HUES6 (cell line): ENCODE data around the gene SEC31A.
"Not testable (repeated sequence)": the region's sequence is repeated elsewhere in the genome, so short reads cannot be mapped to it uniquely, and the experiment has no call there.

Experiments
- H3K27ac ChIP-seq: 2 replicates; pipeline ENCODE4 v1.7.0; 2013; ENCODE audit warnings: low read depth, mild to moderate bottlenecking, low read length, inconsistent platforms
- H3K27me3 ChIP-seq: 2 replicates; pipeline ENCODE4 v1.6.1; 2013; ENCODE audit warnings: low read length; ENCODE audit not compliant: control insufficient read depth, insufficient read depth
- H3K36me3 ChIP-seq: 2 replicates; pipeline ENCODE4 v1.6.1; 2013; ENCODE audit warnings: low read length; ENCODE audit not compliant: control insufficient read depth, insufficient read depth
- H3K4me1 ChIP-seq: 2 replicates; pipeline ENCODE4 v1.6.1; 2013; ENCODE audit warnings: low read length; ENCODE audit not compliant: control insufficient read depth, insufficient read depth
- H3K4me3 ChIP-seq: 2 replicates; pipeline ENCODE4 v1.5.1; 2013; ENCODE audit warnings: low read depth, low read length
- H3K9ac ChIP-seq: one replicate; pipeline ENCODE4 v1.6.1; 2013; ENCODE audit warnings: mild to moderate bottlenecking, low read length
- H3K9me3 ChIP-seq: 2 replicates; pipeline ENCODE4 v1.6.1; 2013; ENCODE audit warnings: low read depth, low read length; ENCODE audit not compliant: control insufficient read depth, insufficient read depth

SEC31A gene, protein sequence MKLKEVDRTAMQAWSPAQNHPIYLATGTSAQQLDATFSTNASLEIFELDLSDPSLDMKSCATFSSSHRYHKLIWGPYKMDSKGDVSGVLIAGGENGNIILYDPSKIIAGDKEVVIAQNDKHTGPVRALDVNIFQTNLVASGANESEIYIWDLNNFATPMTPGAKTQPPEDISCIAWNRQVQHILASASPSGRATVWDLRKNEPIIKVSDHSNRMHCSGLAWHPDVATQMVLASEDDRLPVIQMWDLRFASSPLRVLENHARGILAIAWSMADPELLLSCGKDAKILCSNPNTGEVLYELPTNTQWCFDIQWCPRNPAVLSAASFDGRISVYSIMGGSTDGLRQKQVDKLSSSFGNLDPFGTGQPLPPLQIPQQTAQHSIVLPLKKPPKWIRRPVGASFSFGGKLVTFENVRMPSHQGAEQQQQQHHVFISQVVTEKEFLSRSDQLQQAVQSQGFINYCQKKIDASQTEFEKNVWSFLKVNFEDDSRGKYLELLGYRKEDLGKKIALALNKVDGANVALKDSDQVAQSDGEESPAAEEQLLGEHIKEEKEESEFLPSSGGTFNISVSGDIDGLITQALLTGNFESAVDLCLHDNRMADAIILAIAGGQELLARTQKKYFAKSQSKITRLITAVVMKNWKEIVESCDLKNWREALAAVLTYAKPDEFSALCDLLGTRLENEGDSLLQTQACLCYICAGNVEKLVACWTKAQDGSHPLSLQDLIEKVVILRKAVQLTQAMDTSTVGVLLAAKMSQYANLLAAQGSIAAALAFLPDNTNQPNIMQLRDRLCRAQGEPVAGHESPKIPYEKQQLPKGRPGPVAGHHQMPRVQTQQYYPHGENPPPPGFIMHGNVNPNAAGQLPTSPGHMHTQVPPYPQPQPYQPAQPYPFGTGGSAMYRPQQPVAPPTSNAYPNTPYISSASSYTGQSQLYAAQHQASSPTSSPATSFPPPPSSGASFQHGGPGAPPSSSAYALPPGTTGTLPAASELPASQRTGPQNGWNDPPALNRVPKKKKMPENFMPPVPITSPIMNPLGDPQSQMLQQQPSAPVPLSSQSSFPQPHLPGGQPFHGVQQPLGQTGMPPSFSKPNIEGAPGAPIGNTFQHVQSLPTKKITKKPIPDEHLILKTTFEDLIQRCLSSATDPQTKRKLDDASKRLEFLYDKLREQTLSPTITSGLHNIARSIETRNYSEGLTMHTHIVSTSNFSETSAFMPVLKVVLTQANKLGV

GRCh38 chr4:82890901-82891706 lies at the start of gene SEC31A:
SEC31A (minus strand) TSS chr4:82891153; CDS start chr4:82881936, 9,217 bp downstream.
- H3K27me3 ChIP-seq: no peaks in the 10 kb centered on the region
- H3K27ac ChIP-seq: peak within 1 kb of the TSS; percentile 86
- peaks cover 4% of the 10 kb centered on the region for H3K4me1 ChIP-seq
- peaks cover 37% of the 10 kb centered on the region for H3K36me3 ChIP-seq
- peak within 1 kb of the TSS; percentile 94 for H3K9ac ChIP-seq
- no peaks in the 10 kb centered on the region for H3K9me3 ChIP-seq
- H3K4me3 ChIP-seq: peak within 1 kb of the TSS; percentile 88

- Histone ChIP-seq H3K36me3 (peaks cover 26% of the 10 kb centered on the region), H3K9ac (no peak overlapping the region), H3K4me1 (no peaks in the 10 kb centered on the region), H3K4me3 (no peak overlapping the region), H3K27ac (no peak overlapping the region), H3K9me3 (no peaks in the 10 kb centered on the region), H3K27me3 (no peaks in the 10 kb centered on the region)
Observed at GRCh38 chr4:82939414-82939813, 48.5 kb upstream of the SEC31A start.

DNA sequence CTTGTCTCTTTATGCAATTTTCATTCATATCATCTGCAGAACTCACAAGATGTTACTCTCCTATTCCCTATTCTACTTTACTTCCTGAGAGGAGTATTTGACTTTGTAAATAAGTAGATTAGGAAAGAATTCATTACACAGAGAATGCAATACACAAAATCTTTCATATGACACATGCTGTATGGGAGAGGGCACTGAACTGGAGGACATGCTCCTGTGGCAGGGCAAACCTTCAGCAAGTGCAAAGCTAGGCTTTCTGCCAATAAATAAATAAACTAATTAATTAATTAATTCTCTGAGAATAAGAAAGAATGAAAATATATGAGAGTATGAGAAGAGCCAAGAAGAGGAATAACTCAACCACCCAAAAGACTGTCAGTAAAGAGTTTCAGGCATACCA lies 43.5 kb upstream of the SEC31A start:
- H3K4me1 ChIP-seq: no peaks in the 10 kb centered on the region
- no peaks in the 10 kb centered on the region for H3K27me3 ChIP-seq
- no peaks in the 10 kb centered on the region for H3K9me3 ChIP-seq
- H3K4me3 ChIP-seq: no peak overlapping the region
- H3K9ac ChIP-seq: no peak overlapping the region
- H3K36me3 ChIP-seq: peaks cover 37% of the 10 kb centered on the region
- no peak overlapping the region for H3K27ac ChIP-seq

DNA sequence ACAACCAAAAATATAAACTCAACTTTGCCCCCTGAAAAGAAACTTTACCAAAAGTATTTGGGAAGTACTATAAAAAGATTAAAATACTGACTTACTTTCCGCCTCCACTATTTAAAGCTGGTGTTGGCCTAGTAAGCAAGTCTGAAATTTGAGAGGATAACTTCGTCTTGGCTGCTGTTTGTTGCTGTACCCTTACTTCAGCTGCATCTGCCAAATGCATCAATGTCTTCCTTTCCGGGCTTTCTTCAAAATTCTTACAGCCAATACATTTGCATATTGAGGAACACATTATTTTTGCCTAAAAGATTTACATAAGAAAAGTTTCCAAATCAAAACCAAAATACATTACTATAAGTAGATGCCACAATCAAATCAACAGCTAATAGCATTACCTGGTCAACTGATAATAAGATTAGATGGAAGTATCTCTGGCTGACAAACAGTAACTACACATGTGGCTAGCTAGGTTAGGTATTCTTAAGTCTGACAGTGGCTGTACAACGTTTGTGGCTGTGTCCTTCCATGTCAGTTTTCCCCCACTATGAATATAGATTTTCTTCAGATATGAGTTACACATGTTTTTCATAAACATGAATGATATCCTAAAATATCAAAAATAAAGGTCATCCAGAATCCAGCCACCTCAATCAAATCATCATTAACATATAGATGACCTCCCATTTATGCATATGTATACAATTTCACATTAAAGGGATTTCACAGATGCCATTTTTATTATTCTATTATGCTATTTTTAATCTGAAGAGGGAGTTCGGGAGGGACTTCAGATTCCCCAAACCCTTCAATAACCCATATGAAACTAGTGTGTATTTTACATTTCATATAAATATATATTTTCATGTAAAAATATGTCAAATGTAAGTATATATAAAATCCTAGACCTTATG lies 40.1 kb upstream of the SEC31A start:
- no peaks in the 10 kb centered on the region for H3K27me3 ChIP-seq
- H3K9ac ChIP-seq: no peak overlapping the region
- H3K36me3 ChIP-seq: peaks cover 20% of the 10 kb centered on the region
- H3K4me3 ChIP-seq: no peak overlapping the region
- H3K27ac ChIP-seq: no peak overlapping the region
- H3K4me1 ChIP-seq: no peaks in the 10 kb centered on the region
- no peaks in the 10 kb centered on the region for H3K9me3 ChIP-seq

GRCh38 chr4:82921795-82922194 lies 30.8 kb upstream of the SEC31A start:
- no peak overlapping the region for H3K4me3 ChIP-seq
- no peak overlapping the region for H3K27ac ChIP-seq
- no peaks in the 10 kb centered on the region for H3K9me3 ChIP-seq
- H3K4me1 ChIP-seq: no peaks in the 10 kb centered on the region
- no peak overlapping the region for H3K9ac ChIP-seq
- H3K27me3 ChIP-seq: no peaks in the 10 kb centered on the region
- peaks cover 21% of the 10 kb centered on the region for H3K36me3 ChIP-seq

- no peaks in the 10 kb centered on the region for H3K4me1 ChIP-seq
- H3K27ac ChIP-seq: no peak overlapping the region
- H3K27me3 ChIP-seq: no peaks in the 10 kb centered on the region
- no peak overlapping the region for H3K4me3 ChIP-seq
- no peak overlapping the region for H3K9ac ChIP-seq
- no peaks in the 10 kb centered on the region for H3K9me3 ChIP-seq
- H3K36me3 ChIP-seq: peaks cover 23% of the 10 kb centered on the region
Observed at GRCh38 chr4:82919386-82919785, 28.4 kb upstream of the SEC31A start.

DNA sequence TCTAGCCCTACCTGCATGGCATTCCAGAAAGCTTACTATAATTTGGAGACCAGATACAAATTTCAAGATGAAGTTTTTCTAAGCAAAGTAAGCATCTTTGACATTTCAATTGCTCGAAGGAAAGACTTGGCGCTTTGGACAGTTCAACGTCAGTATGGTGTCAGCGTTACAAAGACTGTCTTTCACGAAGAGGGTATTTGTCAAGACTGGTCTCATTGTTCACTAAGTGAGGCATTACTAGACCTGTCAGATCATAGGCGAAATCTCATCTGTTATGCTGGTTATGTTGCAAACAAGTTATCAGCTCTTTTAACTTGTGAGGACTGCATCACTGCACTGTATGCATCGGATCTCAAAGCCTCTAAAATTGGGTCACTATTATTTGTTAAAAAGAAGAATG lies 27.1 kb upstream of the SEC31A start:
- Histone ChIP-seq H3K4me3 (no peak overlapping the region), H3K27me3 (no peaks in the 10 kb centered on the region), H3K9ac (no peak overlapping the region), H3K27ac (no peak overlapping the region), H3K36me3 (peaks cover 26% of the 10 kb centered on the region), H3K4me1 (no peaks in the 10 kb centered on the region), H3K9me3 (no peaks in the 10 kb centered on the region)

DNA sequence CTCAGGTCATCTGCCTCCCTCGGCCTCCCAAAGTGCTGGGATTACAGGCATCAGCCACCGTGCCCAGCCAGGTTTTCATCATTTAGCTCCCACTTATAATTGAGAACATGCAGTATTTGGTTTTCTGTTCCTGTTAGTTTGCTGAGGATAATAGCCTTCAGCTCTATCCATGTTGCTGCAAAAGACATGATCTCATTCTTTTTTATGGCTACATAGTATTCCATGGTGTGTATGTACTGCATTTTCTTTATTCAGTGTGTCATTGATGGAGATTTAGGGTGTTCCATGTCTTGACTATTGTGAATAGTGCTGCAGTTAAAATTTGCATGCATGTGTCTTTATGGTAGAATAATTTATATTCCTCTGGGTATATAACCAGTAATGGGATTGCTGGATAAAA lies 23.0 kb upstream of the SEC31A start:
- peaks cover 47% of the 10 kb centered on the region for H3K36me3 ChIP-seq
- H3K4me1 ChIP-seq, H3K27ac ChIP-seq, H3K9ac ChIP-seq, H3K9me3 ChIP-seq, H3K4me3 ChIP-seq, H3K27me3 ChIP-seq: not testable (repeated sequence)

DNA sequence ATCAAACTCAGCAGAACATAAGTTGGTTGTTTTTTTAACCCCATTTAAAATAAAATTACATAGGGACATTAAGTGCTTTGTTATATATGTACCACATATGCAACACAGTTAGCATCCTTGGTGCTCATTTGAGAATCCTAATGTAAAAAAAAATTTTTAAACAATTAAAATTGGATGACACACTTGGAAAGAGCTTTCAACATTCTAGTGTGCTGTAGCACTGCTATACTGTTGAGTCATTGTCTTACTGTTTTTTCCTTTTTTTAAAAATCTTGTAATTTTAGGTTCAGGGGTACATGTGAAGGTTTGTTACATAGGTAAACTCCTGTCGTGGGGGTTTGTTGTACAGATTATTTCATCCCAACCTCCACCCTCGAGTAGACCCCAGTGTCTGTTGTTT lies 22.4 kb upstream of the SEC31A start:
- Histone ChIP-seq H3K27ac (no peak overlapping the region), H3K4me1 (no peaks in the 10 kb centered on the region), H3K9ac (no peak overlapping the region), H3K36me3 (peaks cover 52% of the 10 kb centered on the region), H3K9me3 (no peaks in the 10 kb centered on the region), H3K4me3 (no peak overlapping the region), H3K27me3 (no peaks in the 10 kb centered on the region)
